Cardiac muscle cell (in vitro differentiated cells and primary cell): Measurements from ENCODE around the gene COG2. TPM values are rescaled to one million over a fixed set of nuclear protein-coding genes. Genes with fewer than 3 reads are reported as not detected.

ENCODE experiments used
- DNase-seq, 2 donors: peaks; one replicate each; pipeline versions ENCODE4 v3.0.0 to v3.0.0-alpha.2; 2010 to 2017; ENCODE audit warnings: low read depth in 1 of 2, low spot score in 1 of 2
- H3K27ac ChIP-seq: fragments of 200-600 bp; sonication (generic); 2 replicates; pipeline ENCODE4 v1.5.1; 2016
- H3K27me3 ChIP-seq: fragments of 200-600 bp; sonication (generic); 2 replicates; pipeline ENCODE4 v1.6.0; 2016; ENCODE audit warnings: control low read depth
- H3K36me3 ChIP-seq: fragments of 200-600 bp; sonication (generic); 2 replicates; pipeline ENCODE4 v1.5.1; 2016; ENCODE audit warnings: control low read depth
- H3K4me1 ChIP-seq: fragments of 200-600 bp; sonication (generic); 2 replicates; pipeline ENCODE4 v1.8.1; 2017; ENCODE audit warnings: low read depth, mild to moderate bottlenecking, mixed run types
- H3K4me3 ChIP-seq: fragments of 200-600 bp; sonication (generic); 2 replicates; pipeline ENCODE4 v1.5.1; 2016; ENCODE audit warnings: mild to moderate bottlenecking
- H3K9me3 ChIP-seq: fragments of 200-600 bp; sonication (generic); 2 replicates; pipeline ENCODE4 v1.5.1; 2017; ENCODE audit warnings: low read depth, mild to moderate bottlenecking, control low read depth
- polyA plus RNA-seq: library from polyadenylated mRNA; unstranded; fragments of >200 nt; fragmentation: Nextera tagmentation; extraction: Ambion mirVana; gene quantifications from 2 replicates; pipeline ENCODE4 v1.2.1, GENCODE V29; 2016
- total RNA-seq: library from RNA; depleted of rRNA; stranded (reverse); fragments of >200 nt; gene quantifications from 2 replicates; pipeline ENCODE4 v1.2.3, GENCODE V29; 2016
- TF ChIP-seq, protein P1 (sequence below): IDR thresholded peaks from 2 replicates; pipeline ENCODE4 v1.5.1; 2012; ENCODE audit warnings: low read depth, mild to moderate bottlenecking, low read length

Gene COG2
- total and polyA plus RNA-seq, 2 experiments from 2014 or later, result 23.2 to 27.4 TPM

DNA sequence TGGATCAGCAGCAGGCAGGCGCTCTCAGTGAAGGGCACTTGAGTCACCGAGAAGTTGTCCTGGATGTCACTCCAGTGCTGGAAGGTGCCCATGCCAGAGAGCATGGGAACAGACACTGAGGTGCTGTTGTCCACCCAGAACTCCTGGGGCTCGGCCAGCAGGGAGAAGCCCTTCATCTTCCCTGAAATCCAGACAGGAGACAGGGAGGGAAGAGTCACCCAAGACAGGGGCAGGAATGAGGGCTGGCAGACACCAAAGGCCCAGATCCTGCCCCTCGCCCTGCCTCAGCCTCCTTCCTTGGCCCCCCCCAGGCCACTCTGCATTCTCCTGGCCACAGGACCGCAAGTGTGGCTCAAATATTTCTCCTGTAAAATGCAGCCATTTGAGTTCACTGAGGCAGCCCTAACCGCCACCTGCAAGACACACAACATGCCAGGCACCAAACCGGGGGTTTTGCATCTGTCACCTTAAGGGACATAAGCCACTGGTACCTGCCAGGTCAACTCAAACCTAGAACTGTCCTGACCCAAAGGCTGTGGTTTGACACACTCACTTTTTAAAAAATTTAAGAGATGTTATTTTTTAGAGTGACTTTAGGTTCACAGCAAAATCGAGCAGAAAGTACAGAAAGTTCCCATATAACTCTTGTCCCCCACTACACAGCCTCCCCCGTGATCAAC is 63.9 kb downstream of the COG2 start:
- no peak overlapping the region for H3K27ac ChIP-seq
- no peaks in the 10 kb centered on the region for H3K9me3 ChIP-seq
- no peaks in the 10 kb centered on the region for H3K36me3 ChIP-seq
- DNase-seq, result no peak
- no peak overlapping the region for H3K4me3 ChIP-seq
- H3K27me3 ChIP-seq, result no peaks in the 10 kb centered on the region
- TF ChIP-seq, protein P1, sequence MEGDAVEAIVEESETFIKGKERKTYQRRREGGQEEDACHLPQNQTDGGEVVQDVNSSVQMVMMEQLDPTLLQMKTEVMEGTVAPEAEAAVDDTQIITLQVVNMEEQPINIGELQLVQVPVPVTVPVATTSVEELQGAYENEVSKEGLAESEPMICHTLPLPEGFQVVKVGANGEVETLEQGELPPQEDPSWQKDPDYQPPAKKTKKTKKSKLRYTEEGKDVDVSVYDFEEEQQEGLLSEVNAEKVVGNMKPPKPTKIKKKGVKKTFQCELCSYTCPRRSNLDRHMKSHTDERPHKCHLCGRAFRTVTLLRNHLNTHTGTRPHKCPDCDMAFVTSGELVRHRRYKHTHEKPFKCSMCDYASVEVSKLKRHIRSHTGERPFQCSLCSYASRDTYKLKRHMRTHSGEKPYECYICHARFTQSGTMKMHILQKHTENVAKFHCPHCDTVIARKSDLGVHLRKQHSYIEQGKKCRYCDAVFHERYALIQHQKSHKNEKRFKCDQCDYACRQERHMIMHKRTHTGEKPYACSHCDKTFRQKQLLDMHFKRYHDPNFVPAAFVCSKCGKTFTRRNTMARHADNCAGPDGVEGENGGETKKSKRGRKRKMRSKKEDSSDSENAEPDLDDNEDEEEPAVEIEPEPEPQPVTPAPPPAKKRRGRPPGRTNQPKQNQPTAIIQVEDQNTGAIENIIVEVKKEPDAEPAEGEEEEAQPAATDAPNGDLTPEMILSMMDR, result no peak
- no peaks in the 10 kb centered on the region for H3K4me1 ChIP-seq

GRCh38 chr1:230706887-230707731 is 64.8 kb downstream of the COG2 start:
- Histone ChIP-seq H3K4me1 (no peaks in the 10 kb centered on the region), H3K27ac (no peak overlapping the region), H3K27me3 (no peaks in the 10 kb centered on the region), H3K9me3 (no peaks in the 10 kb centered on the region), H3K4me3 (no peak overlapping the region), H3K36me3 (no peaks in the 10 kb centered on the region)
- TF ChIP-seq, protein P1, result no peak
- DNase-seq, result no peak

DNA sequence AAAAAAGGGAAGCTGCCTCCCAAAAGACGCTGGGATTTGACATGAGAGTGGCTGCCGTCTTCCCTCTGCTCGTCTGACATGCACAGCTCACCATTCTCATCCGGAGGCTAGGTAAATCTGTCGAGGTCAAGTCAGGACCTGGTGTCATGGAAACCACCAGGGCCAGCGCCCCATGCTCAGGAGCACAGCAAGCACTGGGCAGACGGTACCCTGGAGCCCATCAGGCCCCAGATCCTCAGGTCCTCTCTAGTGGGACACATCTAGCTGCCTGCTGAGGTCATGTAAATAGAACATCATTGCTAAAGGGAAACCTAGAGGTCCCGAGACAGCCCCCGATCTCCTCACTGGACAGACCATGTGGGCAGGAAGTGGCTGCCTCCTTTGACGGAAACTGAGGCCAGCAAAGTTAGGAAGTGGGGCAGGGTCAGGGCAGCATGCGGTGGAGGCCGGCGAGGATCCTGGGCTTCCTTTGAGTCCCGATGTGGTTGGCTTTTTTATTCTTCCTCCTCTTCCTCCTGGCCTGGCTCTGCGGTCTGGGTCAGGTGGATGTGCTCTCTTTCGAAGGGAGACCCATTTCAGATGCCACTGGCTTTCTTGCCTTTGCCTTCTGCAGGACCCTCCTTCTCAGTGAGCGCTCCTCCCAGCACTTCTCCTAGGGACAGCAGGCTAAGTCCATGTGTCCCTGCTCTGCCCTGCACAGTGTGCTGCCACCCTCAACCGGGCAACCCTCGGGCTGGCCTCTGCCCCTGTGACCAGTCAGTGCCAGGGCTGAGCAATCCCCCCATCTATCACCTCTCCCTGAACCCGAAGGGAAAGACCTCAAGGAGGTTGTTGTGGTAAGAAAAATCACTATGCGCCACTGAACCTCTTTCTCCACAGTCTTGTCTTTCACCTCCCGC is 65.7 kb downstream of the COG2 start:
- DNase-seq, result no peak
- Histone ChIP-seq H3K9me3 (no peaks in the 10 kb centered on the region), H3K4me3 (no peak overlapping the region), H3K27me3 (no peaks in the 10 kb centered on the region), H3K27ac (no peak overlapping the region), H3K36me3 (no peaks in the 10 kb centered on the region), H3K4me1 (no peaks in the 10 kb centered on the region)
- TF ChIP-seq, protein P1, result no peak

GRCh38 chr1:230708631-230709580 is 66.6 kb downstream of the COG2 start:
- peaks cover 8% of the 10 kb centered on the region for H3K4me1 ChIP-seq
- H3K4me3 ChIP-seq, result no peak overlapping the region
- no peak overlapping the region for H3K27ac ChIP-seq
- H3K9me3 ChIP-seq, result no peaks in the 10 kb centered on the region
- TF ChIP-seq, protein P1, result no peak
- no peaks in the 10 kb centered on the region for H3K36me3 ChIP-seq
- peak in 1 of 2 donors; percentile 33 for DNase-seq
- no peaks in the 10 kb centered on the region for H3K27me3 ChIP-seq
